ENCODE data around the gene ACADL.

Gene ACADL

GRCh38 chr2:210162466-210163124 lies 62.7 kb downstream of the ACADL start:
- H3K36me3 ChIP-seq (replicated peaks; ENCODE audit: low read depth, low read length), result no peaks in the 10 kb centered on the region
- no peaks in the 10 kb centered on the region for H3K79me2 ChIP-seq (ENCODE audit: low read length)
- H4K20me1 ChIP-seq (ENCODE audit: insufficient read depth, low read length), result no peaks in the 10 kb centered on the region
- H3K9ac ChIP-seq (ENCODE audit: low read length), result no peak overlapping the region
- no peak for TF ChIP-seq EZH2phosphoT487 (IDR thresholded peaks at IDR 0.05; ENCODE audit: low read depth)
- TF ChIP-seq, protein P1, sequence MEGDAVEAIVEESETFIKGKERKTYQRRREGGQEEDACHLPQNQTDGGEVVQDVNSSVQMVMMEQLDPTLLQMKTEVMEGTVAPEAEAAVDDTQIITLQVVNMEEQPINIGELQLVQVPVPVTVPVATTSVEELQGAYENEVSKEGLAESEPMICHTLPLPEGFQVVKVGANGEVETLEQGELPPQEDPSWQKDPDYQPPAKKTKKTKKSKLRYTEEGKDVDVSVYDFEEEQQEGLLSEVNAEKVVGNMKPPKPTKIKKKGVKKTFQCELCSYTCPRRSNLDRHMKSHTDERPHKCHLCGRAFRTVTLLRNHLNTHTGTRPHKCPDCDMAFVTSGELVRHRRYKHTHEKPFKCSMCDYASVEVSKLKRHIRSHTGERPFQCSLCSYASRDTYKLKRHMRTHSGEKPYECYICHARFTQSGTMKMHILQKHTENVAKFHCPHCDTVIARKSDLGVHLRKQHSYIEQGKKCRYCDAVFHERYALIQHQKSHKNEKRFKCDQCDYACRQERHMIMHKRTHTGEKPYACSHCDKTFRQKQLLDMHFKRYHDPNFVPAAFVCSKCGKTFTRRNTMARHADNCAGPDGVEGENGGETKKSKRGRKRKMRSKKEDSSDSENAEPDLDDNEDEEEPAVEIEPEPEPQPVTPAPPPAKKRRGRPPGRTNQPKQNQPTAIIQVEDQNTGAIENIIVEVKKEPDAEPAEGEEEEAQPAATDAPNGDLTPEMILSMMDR (IDR thresholded peaks at IDR 0.05; ENCODE audit: low read depth, low read length), result no peak
- H3K4me3 ChIP-seq (ENCODE audit: low read length), result no peak overlapping the region
- no peaks in the 10 kb centered on the region for H3K27me3 ChIP-seq (ENCODE audit: low read depth, low read length)
- no peak overlapping the region for H3K27ac ChIP-seq (ENCODE audit: low read length)
- H3K4me2 ChIP-seq (ENCODE audit: low read length), result no peak overlapping the region
- no peaks in the 10 kb centered on the region for H3K9me3 ChIP-seq (ENCODE audit: insufficient read depth, low read length)
- H3K4me1 ChIP-seq (ENCODE audit: low read length), result no peaks in the 10 kb centered on the region
- H2AFZ ChIP-seq (ENCODE audit: low read depth, low read length), result no peak overlapping the region

GRCh38 chr2:210159059-210159458 lies 66.2 kb downstream of the ACADL start:
- TF ChIP-seq EZH2phosphoT487 (IDR thresholded peaks at IDR 0.05; ENCODE audit: low read depth), result no peak
- TF ChIP-seq, protein P1 (IDR thresholded peaks at IDR 0.05; ENCODE audit: low read depth, low read length), result no peak
- H3K4me1 ChIP-seq (ENCODE audit: low read length), result no peaks in the 10 kb centered on the region

GRCh38 chr2:210158236-210158635 lies 67.0 kb downstream of the ACADL start:
- no peaks in the 10 kb centered on the region for H3K79me2 ChIP-seq (ENCODE audit: low read length)
- no peak overlapping the region for H3K4me3 ChIP-seq (ENCODE audit: low read length)
- peaks cover 9% of the 10 kb centered on the region for H3K36me3 ChIP-seq (replicated peaks; ENCODE audit: low read depth, low read length)
- no peak overlapping the region for H2AFZ ChIP-seq (ENCODE audit: low read depth, low read length)
- H3K4me1 ChIP-seq (ENCODE audit: low read length), result no peaks in the 10 kb centered on the region
- H4K20me1 ChIP-seq (ENCODE audit: insufficient read depth, low read length), result no peaks in the 10 kb centered on the region
- no peak overlapping the region for H3K4me2 ChIP-seq (ENCODE audit: low read length)
- H3K27me3 ChIP-seq (ENCODE audit: low read depth, low read length), result no peaks in the 10 kb centered on the region
- no peaks in the 10 kb centered on the region for H3K9me3 ChIP-seq (ENCODE audit: insufficient read depth, low read length)
- TF ChIP-seq, protein P1 (IDR thresholded peaks at IDR 0.05; ENCODE audit: low read depth, low read length), result no peak
- no peak for TF ChIP-seq EZH2phosphoT487 (IDR thresholded peaks at IDR 0.05; ENCODE audit: low read depth)
- H3K9ac ChIP-seq (ENCODE audit: low read length), result no peak overlapping the region
- no peak overlapping the region for H3K27ac ChIP-seq (ENCODE audit: low read length)

More at GRCh38 chr2:210159059-210159458, 66.2 kb downstream of the ACADL start:
- H3K79me2 ChIP-seq (ENCODE audit: low read length), result no peaks in the 10 kb centered on the region
- H3K27me3 ChIP-seq (ENCODE audit: low read depth, low read length), result no peaks in the 10 kb centered on the region
- no peak overlapping the region for H3K27ac ChIP-seq (ENCODE audit: low read length)
- H3K4me3 ChIP-seq (ENCODE audit: low read length), result no peak overlapping the region
- peaks cover 5% of the 10 kb centered on the region for H3K36me3 ChIP-seq (replicated peaks; ENCODE audit: low read depth, low read length)
- no peaks in the 10 kb centered on the region for H3K9me3 ChIP-seq (ENCODE audit: insufficient read depth, low read length)
- H3K4me2 ChIP-seq (ENCODE audit: low read length), result no peak overlapping the region
- no peaks in the 10 kb centered on the region for H4K20me1 ChIP-seq (ENCODE audit: insufficient read depth, low read length)
- H2AFZ ChIP-seq (ENCODE audit: low read depth, low read length), result no peak overlapping the region
- H3K9ac ChIP-seq (ENCODE audit: low read length), result no peak overlapping the region

DNA sequence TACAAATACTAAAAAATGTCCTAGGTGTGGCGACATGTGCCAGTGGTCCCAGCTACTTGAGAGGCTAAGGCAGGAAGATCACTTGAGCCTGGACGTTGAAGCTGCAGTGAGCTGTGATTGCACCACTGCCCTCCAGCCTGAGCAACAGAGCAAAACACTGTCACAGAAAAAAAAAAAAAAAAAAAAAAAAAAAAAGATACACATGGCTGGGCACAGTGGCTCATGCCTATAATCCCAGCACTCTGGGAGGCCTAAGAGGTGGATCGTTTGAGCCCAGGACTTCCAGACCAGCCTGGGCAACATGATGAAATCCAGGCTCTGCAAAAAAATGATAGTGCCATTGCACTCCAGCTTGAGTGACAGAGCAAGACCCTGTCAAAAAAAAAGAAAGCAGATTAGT lies 67.7 kb downstream of the ACADL start:
- Histone ChIP-seq H3K9me3 (ENCODE audit: insufficient read depth, low read length) (no peaks in the 10 kb centered on the region), H3K36me3 (replicated peaks; ENCODE audit: low read depth, low read length) (peaks cover 9% of the 10 kb centered on the region), H3K27ac (ENCODE audit: low read length) (no peak overlapping the region), H3K9ac (ENCODE audit: low read length) (no peak overlapping the region), H4K20me1 (ENCODE audit: insufficient read depth, low read length) (no peaks in the 10 kb centered on the region), H3K4me1 (ENCODE audit: low read length) (no peaks in the 10 kb centered on the region), H3K4me2 (ENCODE audit: low read length) (no peak overlapping the region), H3K27me3 (ENCODE audit: low read depth, low read length) (no peaks in the 10 kb centered on the region), H3K4me3 (ENCODE audit: low read length) (no peak overlapping the region), H2AFZ (ENCODE audit: low read depth, low read length) (no peak overlapping the region), H3K79me2 (ENCODE audit: low read length) (no peaks in the 10 kb centered on the region)
- no peak for TF ChIP-seq EZH2phosphoT487 (IDR thresholded peaks at IDR 0.05; ENCODE audit: low read depth)
- TF ChIP-seq, protein P1 (IDR thresholded peaks at IDR 0.05; ENCODE audit: low read depth, low read length), result no peak

Measured in OCI-LY3 (cell line).